Measurements from ENCODE around the gene IKZF3.
"Not testable (repeated sequence)": the region's sequence is repeated elsewhere in the genome, so short reads cannot be mapped to it uniquely, and the experiment has no call there.

IKZF3 gene

DNA sequence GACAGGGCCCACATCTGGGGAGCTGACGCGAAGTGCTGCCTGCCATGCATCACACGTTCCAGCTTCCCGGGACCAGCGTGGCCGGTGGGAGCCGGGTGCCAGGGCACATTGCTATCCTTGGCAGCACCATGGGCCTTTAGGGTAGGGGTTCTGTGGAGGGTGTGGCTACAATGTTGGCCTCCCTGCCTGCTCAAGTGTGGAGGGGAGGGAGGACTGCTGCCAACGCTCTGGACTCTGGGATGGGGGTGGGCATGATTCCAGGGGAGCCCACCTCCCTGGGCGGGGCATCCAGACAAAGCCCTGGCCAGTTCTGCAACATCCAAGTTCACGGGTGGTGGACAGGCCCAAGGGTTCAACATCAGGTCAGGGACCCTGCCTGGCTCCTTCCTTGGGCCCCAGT is 112.5 kb downstream of the IKZF3 start:
- TF ChIP-seq, protein P1, sequence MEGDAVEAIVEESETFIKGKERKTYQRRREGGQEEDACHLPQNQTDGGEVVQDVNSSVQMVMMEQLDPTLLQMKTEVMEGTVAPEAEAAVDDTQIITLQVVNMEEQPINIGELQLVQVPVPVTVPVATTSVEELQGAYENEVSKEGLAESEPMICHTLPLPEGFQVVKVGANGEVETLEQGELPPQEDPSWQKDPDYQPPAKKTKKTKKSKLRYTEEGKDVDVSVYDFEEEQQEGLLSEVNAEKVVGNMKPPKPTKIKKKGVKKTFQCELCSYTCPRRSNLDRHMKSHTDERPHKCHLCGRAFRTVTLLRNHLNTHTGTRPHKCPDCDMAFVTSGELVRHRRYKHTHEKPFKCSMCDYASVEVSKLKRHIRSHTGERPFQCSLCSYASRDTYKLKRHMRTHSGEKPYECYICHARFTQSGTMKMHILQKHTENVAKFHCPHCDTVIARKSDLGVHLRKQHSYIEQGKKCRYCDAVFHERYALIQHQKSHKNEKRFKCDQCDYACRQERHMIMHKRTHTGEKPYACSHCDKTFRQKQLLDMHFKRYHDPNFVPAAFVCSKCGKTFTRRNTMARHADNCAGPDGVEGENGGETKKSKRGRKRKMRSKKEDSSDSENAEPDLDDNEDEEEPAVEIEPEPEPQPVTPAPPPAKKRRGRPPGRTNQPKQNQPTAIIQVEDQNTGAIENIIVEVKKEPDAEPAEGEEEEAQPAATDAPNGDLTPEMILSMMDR (conservative IDR thresholded peaks at IDR 0.05): no peak

DNA sequence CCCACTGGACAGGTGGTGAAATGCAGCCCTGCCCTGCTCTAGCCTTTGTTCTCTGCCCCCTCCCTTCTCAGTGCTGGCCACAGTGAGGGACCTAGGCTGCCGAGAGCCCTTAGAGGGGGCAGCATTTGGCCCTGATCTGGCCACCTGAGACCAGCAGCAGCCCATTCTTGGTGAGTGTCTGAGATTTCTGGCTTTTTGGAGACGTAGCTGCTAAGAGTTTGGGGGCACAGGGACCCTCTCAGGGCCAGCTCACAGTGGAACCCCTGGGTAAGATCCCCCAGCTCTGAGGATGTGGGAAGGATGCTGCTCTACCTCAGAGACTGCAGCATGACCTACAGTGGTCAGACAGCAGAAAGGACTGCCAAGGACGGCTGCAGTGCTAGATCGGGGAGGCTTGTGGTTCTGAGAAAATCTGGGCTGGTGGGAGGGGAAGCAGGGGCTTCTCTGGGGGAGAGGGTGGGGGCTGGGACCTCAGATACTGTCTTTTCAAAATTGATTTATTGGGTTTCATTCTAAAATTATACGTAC is 113.0 kb downstream of the IKZF3 start:
- no peak overlapping the region for H3K27ac ChIP-seq
- TF ChIP-seq, protein P1 (conservative IDR thresholded peaks at IDR 0.05): no peak

More for the DNA sequence above, 112.5 kb downstream of the IKZF3 start:
- H3K27ac ChIP-seq: no peak overlapping the region

DNA sequence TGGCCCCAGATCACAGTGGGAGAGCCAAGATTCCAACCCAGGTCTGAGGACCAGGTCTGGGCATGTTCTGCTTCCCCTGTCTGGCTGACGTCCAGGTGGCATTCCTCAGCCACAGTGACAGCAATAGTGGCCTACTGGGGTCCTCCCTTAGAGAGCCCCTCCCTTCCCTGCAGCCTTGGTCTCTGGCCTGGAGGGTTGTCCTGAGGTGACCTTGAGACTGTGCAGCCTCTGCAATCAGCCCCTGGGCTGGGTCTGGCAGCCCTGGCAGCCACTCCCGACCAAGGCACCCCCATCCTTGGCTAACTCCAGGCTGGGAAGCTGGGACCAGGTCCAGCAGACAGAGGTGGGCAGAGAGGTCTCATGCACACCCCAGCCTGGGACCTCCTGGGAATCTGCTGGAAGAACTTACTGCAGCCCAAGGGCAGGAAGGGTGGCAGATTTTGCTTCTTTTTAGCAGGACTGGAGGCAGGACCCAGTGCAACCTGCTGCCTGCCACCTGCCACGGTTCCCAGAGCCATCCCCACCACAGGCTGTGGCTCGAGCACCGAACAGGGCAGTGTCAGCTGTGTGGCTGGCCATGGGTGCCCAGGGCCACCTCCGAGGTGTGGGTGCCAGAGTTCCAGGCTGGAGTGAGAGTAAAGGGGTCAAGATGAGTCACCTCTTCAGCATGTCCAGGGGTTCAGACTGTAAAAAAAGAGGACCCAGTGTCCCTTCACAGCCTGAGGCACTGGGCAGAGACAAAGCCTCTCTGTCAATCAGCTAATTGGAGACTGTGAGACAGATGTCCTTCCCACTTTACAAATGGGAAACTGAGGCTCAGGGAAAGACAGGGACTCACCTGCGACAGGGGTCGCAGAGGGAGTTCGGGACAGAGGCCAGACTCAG is 113.7 kb downstream of the IKZF3 start:
- TF ChIP-seq, protein P1 (conservative IDR thresholded peaks at IDR 0.05): no peak
- H3K27ac ChIP-seq: no peak overlapping the region; the same call in 1 of the 2 replicates

DNA sequence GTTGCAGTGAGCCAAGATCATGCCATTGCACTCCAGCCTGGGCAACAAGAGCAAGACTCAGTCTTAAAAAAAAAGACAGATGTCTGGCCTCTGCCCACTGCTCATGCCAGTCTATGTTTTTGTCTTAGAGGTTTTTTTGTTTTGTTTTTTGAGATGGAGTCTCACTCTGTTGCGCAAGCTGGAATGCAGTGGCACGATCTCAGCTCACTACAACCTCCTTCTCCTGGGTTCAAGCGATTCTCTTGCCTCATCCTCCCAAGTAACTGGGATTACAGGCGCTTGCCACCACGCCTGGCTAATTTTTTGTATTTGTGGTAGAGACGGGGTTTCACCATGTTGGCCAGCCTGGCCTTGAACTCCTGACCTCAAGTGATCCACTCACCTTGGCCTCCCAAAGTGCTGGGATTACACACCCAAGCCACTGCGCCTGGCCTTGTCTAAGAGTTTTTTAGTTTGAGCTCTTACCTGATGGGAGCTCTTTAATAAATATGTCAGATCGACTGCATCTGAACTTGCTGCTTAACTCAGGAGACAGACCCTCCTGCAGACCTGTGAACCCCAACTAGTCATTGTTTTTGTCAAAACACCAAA is 115.6 kb downstream of the IKZF3 start:
- H3K27ac ChIP-seq: not testable (repeated sequence)

DNA sequence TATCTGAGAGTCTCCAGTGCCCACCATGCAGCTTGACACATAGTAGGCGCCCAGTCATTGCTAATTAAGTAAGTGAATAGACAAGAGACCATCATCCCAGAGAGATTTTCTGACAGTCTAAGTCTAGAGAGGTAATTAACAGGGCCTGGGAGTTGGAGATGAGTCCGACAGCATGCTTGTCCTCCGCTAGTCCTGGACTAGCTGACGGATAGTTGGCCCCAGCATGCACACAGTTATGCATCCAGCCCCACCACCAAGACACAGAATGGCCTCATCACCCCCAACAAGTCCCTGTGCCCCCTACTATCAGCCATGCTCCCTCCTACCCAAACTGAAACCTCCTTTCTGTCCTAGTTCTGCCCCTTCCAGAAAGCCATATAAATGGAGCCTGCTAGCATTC is 116.4 kb downstream of the IKZF3 start:
- no peak overlapping the region for H3K27ac ChIP-seq
- TF ChIP-seq, protein P1 (conservative IDR thresholded peaks at IDR 0.05): no peak

DNA sequence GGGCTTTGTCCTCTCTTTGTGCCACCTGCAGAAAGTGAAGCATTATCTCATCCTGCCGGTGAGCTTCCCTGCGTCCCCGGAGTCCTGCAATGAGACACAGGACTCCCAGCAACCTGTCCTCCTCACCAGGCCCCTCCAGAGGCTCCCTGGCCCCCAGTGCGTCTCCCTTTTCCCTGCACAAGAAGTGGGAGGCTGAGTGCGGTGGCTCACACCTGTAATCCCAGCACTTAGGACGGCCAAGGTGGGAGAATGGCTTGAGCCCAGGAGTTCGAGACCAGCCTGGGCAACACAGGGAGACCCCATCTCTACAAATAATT is 118.0 kb downstream of the IKZF3 start:
- TF ChIP-seq, protein P1 (conservative IDR thresholded peaks at IDR 0.05): no peak
- no peak overlapping the region for H3K27ac ChIP-seq

DNA sequence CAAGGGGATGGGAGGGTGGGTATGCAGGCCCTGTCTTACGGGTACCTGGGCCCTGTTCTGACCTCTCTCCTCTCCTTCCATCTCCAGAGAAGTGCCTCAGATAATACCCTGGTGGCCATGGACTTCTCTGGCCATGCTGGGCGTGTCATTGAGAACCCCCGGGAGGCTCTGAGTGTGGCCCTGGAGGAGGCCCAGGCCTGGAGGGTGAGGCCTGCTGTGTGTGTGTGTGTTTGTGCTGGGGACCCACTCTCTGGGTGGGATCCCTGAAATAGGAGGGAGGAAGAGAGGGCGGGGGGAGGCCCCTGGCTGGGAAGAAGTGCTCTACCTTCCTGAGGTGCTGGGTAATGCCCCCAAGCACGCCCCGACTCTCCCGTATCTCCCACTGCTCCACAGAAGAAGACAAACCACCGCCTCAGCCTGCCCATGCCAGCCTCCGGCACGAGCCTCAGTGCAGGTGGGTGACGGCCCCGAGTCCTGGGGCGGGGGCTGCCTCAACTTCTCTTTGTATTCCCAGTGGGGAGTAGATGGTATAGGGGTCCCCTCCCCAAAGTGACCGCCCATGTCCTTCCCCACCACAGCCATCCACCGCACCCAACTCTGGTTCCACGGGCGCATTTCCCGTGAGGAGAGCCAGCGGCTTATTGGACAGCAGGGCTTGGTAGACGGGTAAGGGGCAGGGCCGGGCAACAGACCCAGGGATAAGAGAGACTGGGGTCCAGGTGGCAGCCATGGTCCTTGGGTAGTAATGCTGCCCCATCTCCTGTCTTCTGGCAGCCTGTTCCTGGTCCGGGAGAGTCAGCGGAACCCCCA is 118.6 kb downstream of the IKZF3 start:
- H3K27ac ChIP-seq: no peak overlapping the region
- TF ChIP-seq, protein P1 (conservative IDR thresholded peaks at IDR 0.05): no peak

Measured in VCaP (cell line).